Tibial nerve (tissue), 4 donors: Measurements from ENCODE around the gene RPS10.

Experiments used
- CTCF ChIP-seq, 5 experiments: fragments of 200-600 bp in 3 of 5; fragments of 450-650 bp in 2 of 5; sonication (generic) in 3 of 5; IDR thresholded peaks; one replicate each; pipeline ENCODE4 v1.5.1; 2016 to 2019; ENCODE audit warnings: antibody characterized with exemption in 5 of 5, mild to moderate bottlenecking in 3 of 5, moderate library complexity in 2 of 5
- EP300 ChIP-seq, 2 donors: sonication (generic); formaldehyde crosslinking; IDR thresholded peaks; one replicate each; pipeline ENCODE4 v1.6.1; 2017; ENCODE audit warnings: antibody characterized with exemption in 2 of 2, mild to moderate bottlenecking in 1 of 2

DNA sequence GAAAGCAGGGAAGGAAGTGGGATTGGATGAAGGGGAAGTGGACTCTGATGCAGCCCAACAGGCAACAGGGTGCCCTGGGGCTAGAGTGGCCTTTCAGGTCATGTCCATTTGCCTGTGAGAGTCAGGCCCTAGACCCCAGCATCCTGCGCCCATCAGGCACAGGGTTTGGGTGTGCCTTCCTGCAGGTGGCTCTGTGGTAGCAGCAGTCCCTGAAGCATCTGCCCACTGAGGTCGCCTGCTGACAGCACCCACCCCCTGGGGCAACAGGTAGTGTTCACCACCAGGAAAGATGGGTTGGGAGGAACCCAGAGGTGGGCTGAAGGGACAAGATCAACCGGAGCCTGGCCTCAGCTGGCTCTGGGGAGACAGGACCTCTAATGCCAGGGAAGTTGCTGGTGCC is 43.6 kb upstream of the RPS10 start:
- TF ChIP-seq EP300 (IDR thresholded peaks at IDR 0.05): no peak
- TF ChIP-seq CTCF (IDR thresholded peaks at IDR 0.05): no peak
